Thoracic aorta (tissue), 2 donors: ENCODE results near the gene CAB39. TPM values are rescaled to one million over a fixed set of nuclear protein-coding genes. Genes with fewer than 3 reads are reported as not detected.

Source experiments
- ATAC-seq: fragments of 150-250 bp; one replicate; pipeline ENCODE4 v1.8.0; 2017; ENCODE audit warnings: low read depth; ENCODE audit not compliant: insufficient number of reproducible peaks, low FRiP score
- DNase-seq: peaks from one replicate; pipeline ENCODE4 v3.0.0-alpha.2; 2020; ENCODE audit warnings: low spot score
- H3K27ac ChIP-seq, 2 donors: fragments of 200-600 bp; sonication (generic); 1 replicate in 1 of 2; 2 replicates in 1 of 2; pipeline ENCODE4 v1.5.1; 2016; ENCODE audit warnings: mild to moderate bottlenecking in 2 of 2, moderate library complexity in 2 of 2
- H3K27me3 ChIP-seq: fragments of 200-600 bp; sonication (generic); replicated peaks from 2 replicates; pipeline ENCODE4 v1.6.0; 2016; ENCODE audit warnings: mild to moderate bottlenecking; ENCODE audit not compliant: insufficient read depth
- H3K36me3 ChIP-seq: fragments of 200-600 bp; sonication (generic); one replicate; pipeline ENCODE4 v1.5.1; 2016
- H3K4me1 ChIP-seq, 2 donors: fragments of 200-600 bp; sonication (generic); 1 replicate in 1 of 2; 2 replicates in 1 of 2; pipeline versions ENCODE4 v1.5.1 to v1.6.0; 2016; ENCODE audit warnings: low read depth in 2 of 2, mild to moderate bottlenecking in 1 of 2; ENCODE audit not compliant: control insufficient read depth in 1 of 2
- H3K4me3 ChIP-seq: fragments of 200-600 bp; sonication (generic); 2 replicates; pipeline ENCODE4 v1.5.1; 2016; ENCODE audit warnings: mild to moderate bottlenecking
- H3K9me3 ChIP-seq: fragments of 200-600 bp; sonication (generic); 2 replicates; pipeline ENCODE4 v1.5.1; 2016
- CTCF ChIP-seq: fragments of 200-600 bp; sonication (generic); IDR thresholded peaks from one replicate; pipeline ENCODE4 v1.5.1; 2019; ENCODE audit warnings: antibody characterized with exemption
- total RNA-seq, 2 donors: library from RNA; depleted of rRNA; stranded (reverse); fragments of >200 nt; gene quantifications; one replicate each; pipeline versions ENCODE4 v1.1.0 to v1.2.3, GENCODE V29; 2016

Gene CAB39
- total RNA-seq, 2 donors from 2014 or later: 83.1 to 103 TPM

- Histone ChIP-seq H3K27ac (no peak overlapping the region), H3K4me1 (peaks cover 32 to 38% of the 10 kb centered on the region in 2 donors), H3K4me3 (no peak overlapping the region), H3K27me3 (no peaks in the 10 kb centered on the region), H3K36me3 (no peaks in the 10 kb centered on the region), H3K9me3 (no peaks in the 10 kb centered on the region)
- DNase-seq (no peak), ATAC-seq (no peak)
- TF ChIP-seq CTCF: no peak
Observed at GRCh38 chr2:230732914-230733401, 20.3 kb downstream of the CAB39 start.

DNA sequence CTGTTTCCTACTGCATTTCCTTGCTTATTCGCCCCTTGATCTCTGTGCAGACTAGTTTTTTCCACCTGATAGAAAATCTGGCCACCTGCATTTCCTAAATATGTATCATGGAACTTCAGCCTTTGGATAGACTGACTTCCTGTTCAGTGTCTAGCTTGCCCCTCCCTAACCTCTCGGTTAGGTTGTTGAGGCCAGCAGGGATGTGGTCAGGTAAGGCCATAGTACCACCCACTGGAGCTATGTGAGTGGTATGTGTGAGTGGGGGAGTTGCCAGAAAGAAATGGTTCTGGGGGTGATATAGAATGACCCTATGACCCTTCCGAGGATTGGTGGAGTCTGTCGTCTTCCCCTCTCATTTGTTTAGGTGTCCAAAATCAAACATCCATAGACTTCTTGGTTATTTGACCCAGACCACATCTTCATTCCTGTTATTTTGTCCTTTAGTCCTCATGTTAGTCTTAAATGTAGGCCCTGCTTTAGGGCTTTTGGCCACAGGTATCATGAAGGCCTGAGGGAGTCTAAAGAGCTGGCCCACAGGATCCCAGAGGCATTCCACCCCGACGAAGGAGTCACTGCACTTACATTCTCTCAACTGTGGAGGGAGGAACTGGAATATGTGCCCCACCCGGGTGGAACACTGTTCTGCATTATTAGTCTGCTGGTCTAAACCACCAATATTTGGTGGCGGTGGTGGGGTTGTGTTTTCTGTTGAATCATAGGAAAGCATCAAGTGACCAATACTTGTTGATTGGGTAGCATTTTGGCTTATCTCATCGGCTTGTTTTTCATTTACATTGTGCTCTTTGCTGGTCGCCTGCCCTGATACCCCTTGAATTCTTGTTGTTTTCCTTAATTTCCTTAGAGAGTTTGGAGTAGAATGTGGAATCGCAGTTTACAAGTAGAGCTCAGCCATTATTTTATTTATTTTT lies 21.9 kb downstream of the CAB39 start:
- TF ChIP-seq CTCF: no peak
- DNase-seq: no peak
- Histone ChIP-seq H3K27ac (no peak overlapping the region), H3K4me1 (peaks cover 41 to 47% of the 10 kb centered on the region in 2 donors), H3K9me3 (no peaks in the 10 kb centered on the region), H3K4me3 (no peak overlapping the region), H3K36me3 (no peaks in the 10 kb centered on the region), H3K27me3 (no peaks in the 10 kb centered on the region)
- ATAC-seq: no peak

- H3K4me3 ChIP-seq: no peak overlapping the region
- no peaks in the 10 kb centered on the region for H3K9me3 ChIP-seq
- ATAC-seq (no peak), DNase-seq (no peak)
- H3K27me3 ChIP-seq: no peaks in the 10 kb centered on the region
- no peak for TF ChIP-seq CTCF
- no peaks in the 10 kb centered on the region for H3K36me3 ChIP-seq
- peak overlapping the region in 1 of 2 donors; percentile 6 for H3K27ac ChIP-seq
- peaks cover 41 to 51% of the 10 kb centered on the region in 2 donors for H3K4me1 ChIP-seq
Observed at GRCh38 chr2:230735884-230736283, 23.2 kb downstream of the CAB39 start.

DNA sequence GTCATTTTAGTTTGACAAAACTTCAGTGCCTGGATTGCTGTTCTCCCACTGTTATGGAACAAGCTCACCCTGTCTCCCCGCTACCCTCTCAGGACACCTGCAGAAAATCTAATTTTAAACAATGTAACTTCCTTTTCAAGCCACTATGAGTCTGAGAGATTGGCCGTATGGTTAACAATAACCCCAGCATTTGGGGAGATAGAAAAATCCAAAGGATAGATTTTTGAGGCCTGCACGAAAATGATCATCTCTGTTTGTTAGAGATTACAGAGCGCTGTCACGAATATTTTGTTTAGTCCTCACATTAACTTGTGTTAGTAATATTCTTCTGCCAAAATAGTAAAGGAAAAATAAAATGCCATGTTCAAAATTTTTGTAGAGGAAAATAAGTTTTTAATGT lies 24.7 kb downstream of the CAB39 start:
- no peak for TF ChIP-seq CTCF

DNA sequence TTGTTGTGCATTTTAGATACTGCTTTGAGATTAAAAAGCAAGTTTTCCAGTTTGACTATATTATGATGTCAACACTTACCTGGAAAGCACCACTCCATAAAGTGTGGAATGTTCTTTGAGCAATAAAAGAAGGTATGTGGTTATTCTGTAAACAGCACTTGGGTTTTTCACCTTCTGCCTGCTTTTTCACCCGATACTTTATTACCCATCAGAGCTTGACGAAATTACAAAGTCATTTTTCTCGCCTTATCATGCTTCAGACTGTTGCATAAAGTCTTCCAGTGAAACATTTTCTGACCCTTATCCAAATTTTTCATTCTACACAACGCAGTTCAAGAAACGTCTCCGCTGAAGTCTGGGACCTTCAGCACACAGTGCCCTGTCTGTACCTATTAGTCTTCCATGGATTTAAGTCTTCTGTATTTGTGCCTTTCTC lies 25.2 kb downstream of the CAB39 start:
- peak overlapping the region; percentile 52 to 68 for H3K27ac ChIP-seq
- no peak for DNase-seq
- H3K4me3 ChIP-seq: peak overlapping the region; percentile 46
- no peaks in the 10 kb centered on the region for H3K9me3 ChIP-seq
- H3K27me3 ChIP-seq: no peaks in the 10 kb centered on the region
- no peak for TF ChIP-seq CTCF
- H3K4me1 ChIP-seq: peaks cover 37 to 43% of the 10 kb centered on the region in 2 donors
- H3K36me3 ChIP-seq: no peaks in the 10 kb centered on the region
- ATAC-seq: no peak

More for the DNA sequence above, 24.7 kb downstream of the CAB39 start:
- DNase-seq (no peak), ATAC-seq (no peak)
- H3K9me3 ChIP-seq: no peaks in the 10 kb centered on the region
- peak overlapping the region; percentile 52 to 68 for H3K27ac ChIP-seq
- H3K4me1 ChIP-seq: peaks cover 41 to 43% of the 10 kb centered on the region in 2 donors
- no peaks in the 10 kb centered on the region for H3K36me3 ChIP-seq
- H3K27me3 ChIP-seq: no peaks in the 10 kb centered on the region
- no peak overlapping the region for H3K4me3 ChIP-seq
